Measurements from ENCODE around the gene COL4A2.

The COL4A2 gene

DNA sequence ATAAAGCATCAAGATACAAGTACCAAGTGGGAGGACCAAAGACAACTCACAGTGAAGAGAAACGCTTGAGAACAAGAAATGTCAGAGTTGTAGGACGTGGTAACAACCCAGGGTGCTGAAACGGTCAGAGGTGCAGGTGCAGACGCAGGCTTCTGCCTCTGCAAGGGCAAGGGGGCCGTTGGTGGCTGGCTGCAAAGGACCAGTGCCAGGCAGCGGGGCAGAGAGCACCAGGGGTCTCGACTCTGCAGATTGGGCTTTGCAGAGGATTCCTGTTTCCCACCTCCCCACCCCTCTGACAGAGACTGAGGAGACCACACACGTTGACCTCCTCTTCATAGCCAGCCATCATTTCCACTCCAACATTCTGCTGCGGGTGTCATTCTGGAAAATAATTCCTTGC lies 216.1 kb downstream of the COL4A2 start:
- ChIA-PET POLR2A (no interaction called here), CTCF (no interaction called here)
- TF ChIP-seq, protein P1, sequence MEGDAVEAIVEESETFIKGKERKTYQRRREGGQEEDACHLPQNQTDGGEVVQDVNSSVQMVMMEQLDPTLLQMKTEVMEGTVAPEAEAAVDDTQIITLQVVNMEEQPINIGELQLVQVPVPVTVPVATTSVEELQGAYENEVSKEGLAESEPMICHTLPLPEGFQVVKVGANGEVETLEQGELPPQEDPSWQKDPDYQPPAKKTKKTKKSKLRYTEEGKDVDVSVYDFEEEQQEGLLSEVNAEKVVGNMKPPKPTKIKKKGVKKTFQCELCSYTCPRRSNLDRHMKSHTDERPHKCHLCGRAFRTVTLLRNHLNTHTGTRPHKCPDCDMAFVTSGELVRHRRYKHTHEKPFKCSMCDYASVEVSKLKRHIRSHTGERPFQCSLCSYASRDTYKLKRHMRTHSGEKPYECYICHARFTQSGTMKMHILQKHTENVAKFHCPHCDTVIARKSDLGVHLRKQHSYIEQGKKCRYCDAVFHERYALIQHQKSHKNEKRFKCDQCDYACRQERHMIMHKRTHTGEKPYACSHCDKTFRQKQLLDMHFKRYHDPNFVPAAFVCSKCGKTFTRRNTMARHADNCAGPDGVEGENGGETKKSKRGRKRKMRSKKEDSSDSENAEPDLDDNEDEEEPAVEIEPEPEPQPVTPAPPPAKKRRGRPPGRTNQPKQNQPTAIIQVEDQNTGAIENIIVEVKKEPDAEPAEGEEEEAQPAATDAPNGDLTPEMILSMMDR (IDR thresholded peaks at IDR 0.05; ENCODE audit: insufficient read depth, low read length, missing control alignments): no peak
- no peak for DNase-seq (ENCODE audit: low read depth, low spot score)
- H3K4me3 ChIP-seq (ENCODE audit: low read depth, low read length): no peak overlapping the region

DNA sequence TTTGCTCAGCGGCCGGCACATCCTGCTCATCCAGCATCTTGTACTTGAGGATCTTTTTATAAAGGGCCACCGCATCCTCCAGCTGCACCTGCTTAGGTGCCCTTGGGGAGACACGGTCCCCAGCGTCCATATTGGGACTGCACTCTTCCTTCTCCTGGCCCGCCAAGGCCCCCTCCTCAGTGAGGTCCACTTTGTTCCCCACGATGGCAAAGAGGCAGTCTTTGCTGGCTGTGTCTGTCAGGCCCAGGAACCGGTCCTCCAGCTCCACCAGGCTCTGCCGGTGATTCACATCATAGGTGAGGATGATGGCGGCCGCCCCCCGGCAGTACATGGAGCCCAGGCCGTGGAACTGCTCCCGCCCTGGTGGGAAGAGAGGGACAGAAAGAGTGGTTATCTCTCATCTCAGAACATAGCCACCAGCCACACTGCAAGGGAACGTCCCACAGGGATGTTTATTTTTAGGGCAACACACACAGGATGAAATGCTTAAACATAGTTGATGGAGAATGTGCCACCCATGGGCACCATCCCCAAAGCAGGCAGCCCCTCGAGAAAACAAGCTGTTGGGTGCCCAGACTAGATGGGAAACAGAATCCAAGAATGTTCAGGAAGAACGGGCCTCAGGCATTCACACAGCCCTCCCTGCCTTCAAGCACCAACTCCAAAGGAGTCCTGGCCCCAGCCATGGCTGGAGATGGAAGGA lies 216.9 kb downstream of the COL4A2 start:
- ChIA-PET POLR2A (no interaction called here), CTCF (no interaction called here)
- TF ChIP-seq, protein P1 (IDR thresholded peaks at IDR 0.05; ENCODE audit: insufficient read depth, low read length, missing control alignments): no peak
- H3K4me3 ChIP-seq (ENCODE audit: low read depth, low read length): no peak overlapping the region
- no peak for DNase-seq (ENCODE audit: low read depth, low spot score)

DNA sequence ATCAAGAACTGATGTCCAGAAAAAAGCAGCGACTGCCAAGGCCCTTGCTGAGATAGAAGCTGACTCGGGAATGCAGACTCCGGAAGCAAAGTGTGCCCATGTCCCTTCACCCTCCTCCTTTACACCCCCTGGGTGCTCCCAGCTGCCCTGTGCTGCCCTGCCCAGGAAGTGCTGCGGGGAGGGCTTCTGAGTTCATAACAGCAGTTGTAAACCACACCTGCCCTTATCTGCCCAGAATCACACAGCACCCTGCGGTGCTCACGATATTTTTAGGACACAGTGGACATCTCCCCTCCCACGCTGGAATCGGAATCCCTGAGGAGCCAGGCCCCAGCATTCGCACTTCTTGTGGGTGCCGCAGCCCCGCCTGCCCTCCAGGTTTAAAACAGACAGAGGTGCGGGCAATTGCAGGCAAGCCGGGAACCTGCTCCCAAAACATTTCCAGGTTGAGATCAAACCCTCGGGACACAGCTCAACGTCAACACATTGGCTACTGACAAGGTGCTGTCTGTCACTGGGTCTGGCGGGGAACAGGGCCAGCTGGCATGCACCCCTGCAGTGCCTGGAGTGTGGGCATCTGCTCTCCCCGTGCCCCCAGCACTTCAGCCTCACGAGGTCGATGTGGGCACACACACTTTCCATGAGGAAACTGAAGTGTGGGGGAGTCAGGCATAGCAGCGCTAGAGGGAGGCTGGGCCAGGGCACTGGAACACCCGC lies 217.6 kb downstream of the COL4A2 start:
- CTCF ChIA-PET: no interaction called here
- POLR2A ChIA-PET: no interaction called here
- DNase-seq (ENCODE audit: low read depth, low spot score): no peak
- H3K4me3 ChIP-seq (ENCODE audit: low read depth, low read length): no peak overlapping the region
- TF ChIP-seq, protein P1 (IDR thresholded peaks at IDR 0.05; ENCODE audit: insufficient read depth, low read length, missing control alignments): no peak

DNA sequence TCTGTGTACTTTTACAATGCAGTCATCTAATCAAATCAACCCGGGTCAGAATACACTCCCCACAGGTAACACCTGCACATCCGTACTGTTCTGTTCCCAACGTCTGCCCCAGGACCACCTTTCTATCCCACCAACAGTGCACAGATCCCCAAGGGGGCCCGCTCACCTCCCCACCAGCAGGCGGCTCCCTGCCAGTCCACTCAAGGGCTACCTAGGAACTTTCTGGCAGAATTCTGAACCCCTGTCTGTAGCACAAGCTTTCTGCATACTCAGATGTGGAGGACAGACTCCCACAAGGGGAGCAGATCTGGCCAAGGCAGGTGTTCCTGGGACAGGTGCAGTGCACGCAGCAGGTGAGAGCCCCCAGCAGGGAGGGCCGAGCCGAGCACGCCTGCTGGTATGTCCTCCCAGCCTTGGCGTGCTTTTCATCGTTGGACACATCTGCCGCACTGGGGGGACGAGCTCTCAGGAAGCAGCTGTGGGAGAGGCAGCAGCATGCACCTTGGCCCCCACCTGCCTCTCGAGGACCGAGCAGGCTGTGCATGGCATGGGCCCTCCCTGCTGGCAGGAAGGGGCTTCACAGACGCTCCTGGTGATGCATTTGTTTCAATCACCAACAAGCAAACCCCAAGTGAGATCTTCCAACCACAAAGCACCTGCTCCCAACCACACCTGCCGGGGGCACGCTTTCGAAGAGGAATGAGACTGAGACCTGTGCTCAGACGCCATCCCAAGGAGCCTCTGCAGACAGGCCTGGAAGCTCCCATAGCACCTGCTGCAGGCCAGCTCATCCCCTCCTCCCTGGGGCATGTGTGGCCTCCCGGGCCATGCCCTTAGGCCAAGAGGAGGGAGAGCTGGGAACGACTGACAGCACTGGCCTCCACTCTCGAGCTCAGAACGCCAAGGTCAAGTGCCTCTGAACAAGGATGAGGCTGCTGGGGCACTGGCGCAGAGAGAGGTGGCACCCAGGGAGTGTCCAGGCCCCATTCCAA lies 218.5 kb downstream of the COL4A2 start:
- DNase-seq (ENCODE audit: low read depth, low spot score): no peak
- TF ChIP-seq, protein P1 (IDR thresholded peaks at IDR 0.05; ENCODE audit: insufficient read depth, low read length, missing control alignments): no peak
- ChIA-PET CTCF (interaction anchor here (0.7 kb wide), 1 partner anchor 93 kb away, joined by 3 read pairs; no protein-coding TSS in a partner anchor), POLR2A (no interaction called here)
- H3K4me3 ChIP-seq (ENCODE audit: low read depth, low read length): no peak overlapping the region

DNA sequence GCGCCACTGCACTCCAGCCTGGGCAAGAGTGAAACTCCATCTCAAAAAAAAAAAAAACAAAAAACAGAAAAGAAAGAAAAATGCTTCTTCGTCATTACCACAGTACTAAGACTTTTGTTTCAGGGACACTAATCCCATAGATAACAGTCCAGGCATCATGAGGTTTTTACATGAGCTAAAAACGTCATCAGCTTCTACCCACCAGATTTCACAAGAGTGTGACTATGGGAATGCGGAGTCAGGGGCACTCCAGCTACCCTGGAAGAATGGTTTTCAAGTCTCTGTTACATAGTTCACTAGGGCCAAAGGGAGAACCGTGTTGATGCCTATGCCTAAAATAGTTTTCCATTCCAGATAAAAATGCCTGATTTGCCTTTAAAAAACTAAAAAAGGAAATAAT lies 221.3 kb downstream of the COL4A2 start:
- TF ChIP-seq, protein P1 (IDR thresholded peaks at IDR 0.05; ENCODE audit: insufficient read depth, low read length, missing control alignments): no peak
- CTCF ChIA-PET: interaction anchor here (1.4 kb wide), 1 partner anchor 72 kb away, joined by 3 read pairs; no protein-coding TSS in a partner anchor
- POLR2A ChIA-PET: no interaction called here
- H3K4me3 ChIP-seq (ENCODE audit: low read depth, low read length): no peak overlapping the region
- DNase-seq (ENCODE audit: low read depth, low spot score): no peak

All from AG04449 (cell line).